Dermis blood vessel endothelial cell (primary cell): ENCODE results near the gene DGLUCY. TPM values are rescaled to one million over a fixed set of nuclear protein-coding genes. Genes with fewer than 3 reads are reported as not detected.
"Not testable (repeated sequence)": the region's sequence is repeated elsewhere in the genome, so short reads cannot be mapped to it uniquely, and the experiment has no call there.

Source experiments
- DNase-seq: peaks from one replicate; pipeline ENCODE4 v3.0.0; 2010
- total RNA-seq: library from RNA; depleted of rRNA; stranded (reverse); fragments of >200 nt; gene quantifications from 2 replicates; pipeline ENCODE4 v1.2.3, GENCODE V29; 2014

DGLUCY gene
- total RNA-seq, 1 donor from 2014 or later: 81.5 TPM

DNA sequence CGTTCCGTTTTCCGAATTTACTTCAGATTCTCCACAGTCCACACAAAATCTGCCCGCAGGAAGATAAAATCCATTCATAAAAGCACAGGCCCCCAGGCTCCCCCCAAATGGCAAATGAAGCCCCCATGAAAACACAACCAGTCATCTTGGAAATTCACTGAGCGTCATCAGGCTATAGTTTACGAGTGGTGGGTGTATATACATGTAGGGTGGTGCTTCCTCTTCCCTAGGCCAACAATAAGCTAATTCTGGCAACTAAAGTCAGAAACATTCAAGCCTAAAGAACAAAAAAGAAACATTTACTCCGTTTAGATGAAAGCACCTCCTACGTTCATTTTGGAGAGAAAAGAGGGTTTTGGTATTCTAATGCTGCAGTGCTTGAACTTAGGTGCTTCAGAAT is 124.8 kb downstream of the DGLUCY start:
- DNase-seq: no peak

DNA sequence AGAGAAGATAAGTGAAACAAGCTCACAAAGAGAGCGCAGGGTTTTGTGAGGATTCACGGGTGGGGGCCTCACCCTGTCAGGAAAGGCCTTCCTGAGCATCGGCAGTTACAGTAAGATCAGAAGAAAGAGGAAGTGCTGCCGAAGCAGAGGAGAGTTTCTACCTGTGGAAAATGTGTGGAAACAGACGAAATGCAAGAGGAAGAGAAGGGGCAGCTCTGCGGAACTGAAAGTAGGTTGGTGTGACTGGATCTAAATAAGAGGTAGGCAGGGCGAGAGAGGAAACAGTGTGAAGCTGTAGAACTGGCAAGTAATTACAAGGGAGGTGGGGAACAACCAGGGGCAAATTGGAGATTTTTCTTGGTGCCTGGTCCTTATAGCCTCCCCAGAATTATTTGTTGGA is 128.0 kb downstream of the DGLUCY start:
- no peak for DNase-seq

DNA sequence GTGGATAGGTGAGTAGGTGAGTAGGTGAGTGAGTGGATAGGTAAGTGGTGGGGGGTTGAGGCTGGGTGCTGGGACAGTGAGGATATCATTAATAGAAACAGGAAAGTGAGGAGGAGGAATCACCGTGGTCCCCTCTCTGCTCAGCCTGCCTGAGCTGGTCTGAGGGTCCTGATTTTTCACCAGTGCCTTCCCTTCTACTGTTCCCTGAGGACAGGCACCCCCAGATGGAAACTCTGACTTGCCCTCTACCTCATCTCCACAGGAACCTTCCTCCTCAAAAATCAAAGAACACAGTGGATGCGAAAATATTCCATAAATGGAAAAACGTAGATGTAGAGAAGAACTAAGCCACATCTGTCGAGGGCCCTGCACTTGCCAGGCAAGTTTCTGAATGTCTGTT is 128.8 kb downstream of the DGLUCY start:
- DNase-seq: no peak

DNA sequence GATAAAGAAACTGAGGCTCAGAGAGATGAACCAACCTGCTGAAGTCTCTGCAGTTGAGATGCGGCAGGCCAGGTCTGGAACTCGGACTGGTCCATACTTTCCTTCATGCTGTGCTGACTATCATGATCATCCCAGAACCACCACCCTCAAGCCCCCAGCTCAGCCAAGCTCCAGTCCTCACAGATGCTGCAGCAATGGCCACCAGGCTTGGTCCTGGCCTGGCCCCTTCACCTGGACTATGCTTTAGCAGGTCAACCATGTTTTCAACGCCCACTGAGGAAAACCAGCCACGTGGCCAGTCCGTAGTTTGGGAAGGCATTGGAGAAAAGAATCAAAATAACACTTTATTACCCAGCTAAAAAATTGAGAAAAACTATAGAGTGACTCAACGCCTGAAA is 129.2 kb downstream of the DGLUCY start:
- DNase-seq: no peak

GRCh38 chr14:91244501-91244901 is 130.6 kb downstream of the DGLUCY start, which contains the start of gene GPR68:
Gene GPR68 (minus strand): TSS chr14:91244704. CDS start chr14:91235050, 9,654 bp downstream.
- peak; percentile 62 for DNase-seq

DNA sequence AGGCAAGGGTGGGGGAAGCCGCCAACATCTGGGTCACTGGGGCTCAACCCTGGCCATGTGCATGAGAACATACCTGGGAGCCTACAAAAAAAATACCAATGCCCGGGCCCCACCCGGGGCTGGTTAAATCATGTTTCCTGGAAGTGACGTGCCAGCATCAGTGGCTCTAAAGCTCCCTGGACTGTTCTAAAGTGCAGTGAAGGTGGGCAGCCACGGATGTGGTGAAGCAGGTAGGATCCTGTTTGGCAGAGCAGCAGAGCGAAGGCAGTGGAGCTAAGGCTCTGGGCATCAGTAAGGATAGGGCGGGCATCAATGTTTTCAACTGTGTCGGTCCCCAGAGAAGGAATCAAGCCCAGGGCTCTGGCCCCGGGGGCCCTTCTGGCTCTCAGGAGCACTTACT is 131.2 kb downstream of the DGLUCY start:
- DNase-seq: no peak

- not testable (repeated sequence) for DNase-seq
These were observed 131.7 kb downstream of the DGLUCY start for GRCh38 chr14:91245616-91246015.

GRCh38 chr14:91246051-91246852 is 132.4 kb downstream of the DGLUCY start:
- DNase-seq: no peak

GRCh38 chr14:91249841-91250616 is 136.2 kb downstream of the DGLUCY start:
- peak; percentile 40 for DNase-seq

DNA sequence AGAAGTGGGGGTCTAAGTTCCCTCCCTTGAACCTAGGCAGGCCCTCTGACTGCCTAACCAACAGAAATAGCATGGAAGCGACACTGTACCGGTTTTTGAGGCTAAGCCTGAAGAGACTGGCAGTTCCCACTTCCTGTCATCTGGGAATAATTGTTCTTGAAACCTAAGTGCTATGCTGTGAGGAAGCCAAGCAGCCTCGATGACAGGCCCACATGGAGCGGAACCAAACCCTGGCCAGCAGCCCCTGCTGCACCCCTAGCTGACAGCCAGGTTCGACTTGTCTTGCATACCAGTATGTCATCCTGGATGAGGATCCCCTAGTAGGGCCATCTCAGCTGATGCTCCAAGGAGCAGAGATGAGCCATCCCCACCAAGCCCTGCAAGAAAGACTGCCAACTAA is 137.0 kb downstream of the DGLUCY start:
- no peak for DNase-seq

DNA sequence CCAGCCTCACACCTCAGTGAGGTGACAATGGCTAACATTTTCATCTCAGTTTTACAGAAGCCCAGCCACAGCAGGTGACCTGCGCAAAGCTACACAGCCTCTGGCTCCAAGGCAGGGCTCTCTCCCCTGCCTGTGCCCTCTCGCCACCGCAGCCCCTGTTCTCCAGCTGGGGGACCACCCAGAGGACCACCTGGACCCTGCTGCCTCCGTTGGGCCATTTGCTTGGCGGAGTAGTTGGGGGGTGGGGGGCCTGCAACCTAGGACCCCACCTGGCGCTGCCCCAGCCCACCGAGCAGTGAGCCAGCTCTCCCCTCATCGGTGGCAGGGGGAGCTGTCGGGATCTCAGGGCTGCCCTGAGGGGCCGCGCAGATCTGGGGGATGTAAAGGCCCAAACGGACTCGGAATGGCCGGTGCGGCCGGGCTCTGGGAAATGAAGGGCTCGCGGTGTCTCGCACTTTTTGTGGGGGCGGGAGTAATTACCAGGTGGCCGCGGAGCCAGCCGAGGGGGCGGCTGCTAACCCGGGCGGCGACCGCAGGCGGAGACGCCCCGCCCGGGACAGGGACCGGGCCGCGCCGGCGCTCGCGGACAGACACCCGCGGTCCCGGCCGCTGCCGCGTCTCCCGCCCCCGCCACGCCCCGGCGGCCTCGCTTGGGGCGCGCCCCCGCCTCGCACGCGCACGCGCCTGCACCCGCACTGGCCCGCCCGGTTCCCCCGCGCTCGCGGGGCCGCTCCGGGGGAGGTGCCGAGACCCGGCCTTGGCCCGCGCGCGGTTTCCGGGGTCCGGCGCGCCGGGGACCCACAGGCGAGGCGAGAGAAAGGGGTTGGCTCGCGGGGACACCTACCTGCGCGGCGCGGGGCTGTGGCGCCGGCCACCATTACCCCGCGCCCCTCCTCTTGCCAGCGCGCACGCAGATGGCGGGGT is 139.3 kb downstream of the DGLUCY start:
- DNase-seq: peak; percentile 42

DNA sequence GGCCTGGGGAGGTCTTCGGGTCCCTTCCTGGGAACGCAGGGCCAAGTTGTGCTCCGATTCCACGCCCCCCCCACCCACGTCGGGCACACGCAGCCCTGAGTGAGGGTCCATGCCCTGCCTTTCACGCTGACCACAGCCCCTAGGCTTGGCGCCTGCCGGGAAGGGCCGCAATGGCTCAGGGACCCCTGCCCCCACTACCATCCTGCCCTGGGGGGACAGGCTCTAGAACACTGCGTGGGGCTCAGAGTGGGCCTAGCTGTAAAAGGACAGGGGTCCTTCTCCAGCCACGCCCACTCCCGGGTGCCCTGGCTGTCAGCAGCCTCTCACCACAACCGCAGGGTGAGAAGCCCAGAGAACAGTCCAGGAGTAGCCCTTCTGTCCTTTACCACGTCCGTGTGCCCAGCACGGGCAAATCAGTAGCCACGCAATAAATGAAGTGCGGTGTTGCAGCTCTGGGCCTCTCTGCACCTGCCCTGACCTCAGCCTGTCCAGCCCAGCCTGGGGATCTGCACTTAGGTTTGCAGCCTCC is 140.0 kb downstream of the DGLUCY start:
- DNase-seq: no peak

DNA sequence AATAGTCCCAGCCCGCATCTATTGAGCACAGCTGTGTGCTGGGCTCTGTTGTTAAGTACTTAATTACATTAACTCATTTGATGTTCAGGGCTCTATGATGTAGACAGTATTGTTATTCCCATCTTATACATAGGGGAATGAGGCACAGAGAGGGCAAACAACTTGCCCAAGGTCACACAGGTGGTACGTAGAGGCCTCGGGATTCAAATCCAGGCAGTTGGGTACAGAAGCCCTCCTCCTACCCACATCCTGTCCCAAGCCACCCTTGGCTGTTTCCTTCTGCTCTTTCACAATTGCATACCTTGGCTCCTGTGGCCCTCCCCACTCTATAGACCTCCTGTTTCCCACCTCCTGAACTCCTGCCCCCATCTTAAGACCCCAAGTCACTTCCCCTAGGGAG is 140.6 kb downstream of the DGLUCY start:
- no peak for DNase-seq

GRCh38 chr14:91255026-91255695 is 141.3 kb downstream of the DGLUCY start:
- DNase-seq: no peak

- DNase-seq: no peak
These were observed 142.8 kb downstream of the DGLUCY start for GRCh38 chr14:91256661-91257060.

GRCh38 chr14:91257328-91258010 is 143.6 kb downstream of the DGLUCY start:
- DNase-seq: no peak

DNA sequence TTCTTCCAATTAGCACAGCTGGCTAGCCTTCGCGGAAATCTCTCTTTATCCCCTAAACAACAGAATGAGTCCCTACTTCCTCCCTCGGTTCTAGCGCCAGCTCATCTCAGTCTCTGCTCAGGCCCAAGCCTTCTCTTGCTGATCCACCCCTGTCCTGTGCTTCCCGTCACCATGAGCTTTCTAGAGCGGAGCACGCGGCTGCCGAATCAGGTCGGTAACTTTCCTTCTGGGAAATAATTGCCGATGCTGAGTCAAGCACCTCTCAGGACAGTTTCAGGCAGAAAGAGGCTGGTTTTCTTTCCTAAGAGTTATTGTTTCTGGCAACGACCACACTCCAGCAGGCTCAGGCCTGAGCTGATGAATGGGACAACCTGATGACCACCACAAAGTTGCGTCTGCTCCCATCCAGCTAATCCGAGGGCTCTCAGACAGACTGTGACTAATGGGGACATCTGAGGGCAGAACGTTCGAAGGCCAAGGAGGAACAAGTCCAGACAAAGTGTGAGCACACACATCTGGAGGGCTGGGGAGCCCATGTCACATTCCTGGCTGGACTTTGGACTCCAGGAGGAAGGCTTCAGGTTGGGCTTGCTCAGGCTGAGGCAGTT is 144.2 kb downstream of the DGLUCY start:
- peak; percentile 57 for DNase-seq

DNA sequence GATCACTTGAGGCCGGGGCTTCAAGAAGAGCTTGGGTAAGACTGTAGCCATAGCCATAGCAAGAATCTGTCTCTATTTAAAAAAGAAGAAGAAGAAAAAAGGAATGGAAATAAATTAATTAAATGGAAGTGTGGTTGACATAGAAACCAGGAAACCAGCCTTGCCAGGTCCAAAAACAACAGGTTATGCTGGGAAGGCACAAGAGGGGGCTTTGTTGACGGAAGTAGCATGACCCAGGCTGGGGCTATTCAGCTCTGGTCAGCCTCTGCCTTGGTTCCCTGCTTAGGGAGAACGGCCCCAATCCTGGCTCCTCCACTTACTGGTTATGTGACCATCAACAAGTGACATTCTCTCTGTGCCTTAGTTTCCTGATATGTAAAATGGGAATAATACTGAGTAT is 145.0 kb downstream of the DGLUCY start:
- no peak for DNase-seq

DNA sequence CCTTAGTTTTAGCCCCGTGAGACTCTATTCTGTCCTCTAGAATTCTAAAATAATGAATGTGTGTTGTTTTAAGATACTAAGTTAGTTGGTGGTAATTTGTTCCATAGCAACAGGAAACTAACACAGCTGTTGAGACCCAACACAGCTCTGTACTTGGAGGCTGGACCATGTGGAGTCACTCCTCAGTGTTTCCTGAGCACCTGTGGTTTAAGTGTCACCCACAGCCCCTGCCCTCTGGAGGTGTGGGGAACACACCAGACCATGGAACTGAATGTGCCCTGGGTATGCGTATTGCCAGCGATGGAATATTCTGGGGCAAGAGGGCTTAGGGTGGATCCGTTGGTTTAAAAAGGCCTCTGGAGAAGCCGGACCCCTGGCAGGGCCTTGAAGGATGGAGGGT is 147.2 kb downstream of the DGLUCY start:
- no peak for DNase-seq

DNA sequence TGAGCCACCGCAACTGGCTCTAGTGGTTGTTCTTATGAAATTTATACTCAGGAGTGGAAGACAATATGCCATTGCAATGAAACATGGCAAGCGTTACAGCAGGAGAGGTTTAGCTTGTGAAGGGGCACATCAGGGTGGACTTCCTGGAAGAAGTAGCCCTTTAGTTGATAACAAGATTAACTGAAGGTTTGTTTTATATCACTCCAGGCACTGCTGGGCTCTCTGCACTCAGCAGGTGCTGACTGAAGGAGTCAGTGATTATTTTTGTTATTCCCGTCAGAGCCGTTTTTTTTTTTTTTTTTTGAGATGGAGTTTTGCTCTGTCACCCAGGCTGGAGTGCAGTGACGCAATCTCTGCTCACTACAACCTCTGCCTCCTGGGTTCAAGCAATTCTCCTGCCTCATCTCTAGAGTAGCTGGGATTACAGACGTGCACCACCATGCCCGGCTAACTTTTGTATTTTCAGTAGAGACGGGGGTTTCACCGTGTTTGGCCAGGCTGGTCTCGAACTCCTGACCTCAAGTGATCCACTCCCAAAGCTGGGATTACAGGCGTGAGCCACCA is 148.2 kb downstream of the DGLUCY start:
- no peak for DNase-seq

- no peak for DNase-seq
These were observed 149.5 kb downstream of the DGLUCY start for GRCh38 chr14:91263329-91263728.
